HFFc6 (cell line): ENCODE data around the gene ADM5. TPM values are rescaled to one million over a fixed set of nuclear protein-coding genes. Genes with fewer than 3 reads are reported as not detected.

Experiments
- DNase-seq: peaks from one replicate; pipeline ENCODE4 v3.0.0-alpha.2; 2018
- H3K27ac Mint-ChIP-seq: 2 replicates; pipeline ENCODE4 v1.8.0; 2020; ENCODE audit warnings: mild to moderate bottlenecking, mixed read lengths
- H3K27me3 Mint-ChIP-seq: 2 replicates; pipeline ENCODE4 v1.8.0; 2021; ENCODE audit warnings: mild to moderate bottlenecking, moderate library complexity, mixed read lengths; ENCODE audit not compliant: insufficient read depth
- H3K36me3 Mint-ChIP-seq: 2 replicates; pipeline ENCODE4 v1.8.0; 2021; ENCODE audit warnings: low read depth, mixed read lengths
- H3K4me1 Mint-ChIP-seq: 2 replicates; pipeline ENCODE4 v1.8.0; 2020; ENCODE audit warnings: low read depth, mixed read lengths
- H3K4me3 Mint-ChIP-seq: 2 replicates; pipeline ENCODE4 v1.8.0; 2020; ENCODE audit warnings: mild to moderate bottlenecking, moderate library complexity, mixed read lengths
- H3K9me3 Mint-ChIP-seq: 2 replicates; pipeline ENCODE4 v1.8.0; 2020; ENCODE audit warnings: mild to moderate bottlenecking, mixed read lengths
- CTCF ChIP-seq: fragments of 200-600 bp; sonication (generic); IDR thresholded peaks from 2 replicates; pipeline ENCODE4 v1.5.0; 2021; ENCODE audit warnings: antibody characterized with exemption, mild to moderate bottlenecking
- microRNA-seq: library from miRNA; unstranded; fragments of <30 nt; microRNA quantifications from one replicate; pipeline ENCODE4, GENCODE V29; 2019
- total RNA-seq, 6 experiments: library from RNA; stranded (reverse); fragmentation: NEBNext Ultra II Directional; extraction: Animal tissue kit (Norgen Biotek cat#: 25700); gene quantifications; 2 replicates in 1 of 6; 3 replicates in 5 of 6; pipeline ENCODE4 v1.2.3, GENCODE V29; 2021

Gene ADM5
- total RNA-seq, 6 experiments from 2014 or later: 0.74 to 0.99 (median 0.87) TPM

GRCh38 chr19:49738268-49738667 lies 48.9 kb downstream of the ADM5 start:
- Mint-ChIP-seq H3K9me3 (no peaks in the 10 kb centered on the region), H3K4me3 (no peak overlapping the region), H3K27ac (no peak overlapping the region), H3K36me3 (no peaks in the 10 kb centered on the region), H3K27me3 (no peaks in the 10 kb centered on the region; the same call in none of the 2 replicates), H3K4me1 (no peaks in the 10 kb centered on the region)
- DNase-seq: no peak
- TF ChIP-seq CTCF: no peak

- no peaks in the 10 kb centered on the region for H3K36me3 Mint-ChIP-seq
- no peak overlapping the region for H3K4me3 Mint-ChIP-seq
- H3K27me3 Mint-ChIP-seq: no peaks in the 10 kb centered on the region; the same call in none of the 2 replicates
- H3K4me1 Mint-ChIP-seq: no peaks in the 10 kb centered on the region
- H3K9me3 Mint-ChIP-seq: no peaks in the 10 kb centered on the region; the same call in 1 of the 2 replicates
- H3K27ac Mint-ChIP-seq: no peak overlapping the region
- TF ChIP-seq CTCF: no peak
- DNase-seq: no peak
Observed at GRCh38 chr19:49739098-49739497, 49.7 kb downstream of the ADM5 start.

DNA sequence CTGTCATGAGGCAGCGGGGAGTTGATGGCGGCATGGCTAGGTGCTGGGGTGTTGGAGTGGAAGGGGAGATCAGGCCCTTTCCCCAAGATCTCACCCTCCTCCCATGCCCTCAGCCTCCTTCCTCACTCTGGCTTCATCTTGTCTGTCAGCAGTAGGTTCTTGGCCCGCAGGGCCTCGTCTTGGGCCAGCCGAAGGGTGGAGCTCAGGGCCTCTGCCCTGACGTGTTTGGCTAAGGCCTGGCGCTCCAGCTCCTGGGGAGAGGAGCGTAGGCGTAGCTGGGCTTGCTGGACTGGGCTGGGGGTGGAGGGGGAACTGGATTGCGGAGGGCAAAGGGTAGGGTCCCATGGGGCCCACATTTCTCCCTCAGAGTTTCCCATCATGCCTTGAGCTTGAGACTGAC lies 50.5 kb downstream of the ADM5 start:
- Mint-ChIP-seq H3K4me1 (no peaks in the 10 kb centered on the region), H3K4me3 (no peak overlapping the region), H3K27me3 (no peaks in the 10 kb centered on the region; the same call in none of the 2 replicates), H3K36me3 (no peaks in the 10 kb centered on the region), H3K27ac (no peak overlapping the region), H3K9me3 (no peaks in the 10 kb centered on the region; the same call in 1 of the 2 replicates)
- no peak for TF ChIP-seq CTCF
- no peak for DNase-seq

Small RNA genes lying within 50 kb of the gene (microRNA-seq; reads per million reads assigned to microRNA genes)
- gene MIR5088: not detected

Other genes starting within 250 kb of the ADM5 start
- under 1 TPM in 5 of 6 experiments, not detected in 1; 0.05 to 0.17 (median 0.09) TPM for gene SLC17A7, start 248.1 kb upstream of the ADM5 start, total RNA-seq
- gene PIH1D1, start 237.8 kb upstream of the ADM5 start, total RNA-seq: 10 to 100 TPM; 55.8 to 65.6 (median 57.5) TPM
- 10 to 100 TPM; 13.9 to 23.0 (median 19.8) TPM for gene ALDH16A1, start 236.4 kb upstream of the ADM5 start, total RNA-seq
- 10 to 100 TPM in 2 of 6 experiments, 1 to 10 TPM in 4; 4.9 to 12.5 (median 9.4) TPM for gene FLT3LG, start 215.4 kb upstream of the ADM5 start, total RNA-seq
- gene RPL13A, start 202.0 kb upstream of the ADM5 start, total RNA-seq: 1,000 to 10,000 TPM; 2,015 to 2,373 (median 2,179) TPM
- 1,000 to 10,000 TPM; 1,343 to 1,545 (median 1,429) TPM for gene RPS11, start 193.2 kb upstream of the ADM5 start, total RNA-seq
- 10 to 100 TPM; 33.2 to 39.3 (median 37.4) TPM for gene FCGRT, start 176.9 kb upstream of the ADM5 start, total RNA-seq
- 100 to 1,000 TPM; 117 to 316 (median 287) TPM for gene RCN3, start 161.6 kb upstream of the ADM5 start, total RNA-seq
- 10 to 100 TPM; 66.0 to 79.7 (median 72.4) TPM for gene NOSIP, start 109.0 kb upstream of the ADM5 start, total RNA-seq
- under 1 TPM; 0.33 to 0.69 (median 0.42) TPM for gene PRRG2, start 108.3 kb upstream of the ADM5 start, total RNA-seq
- gene PRR12, start 98.4 kb upstream of the ADM5 start, total RNA-seq: 10 to 100 TPM; 23.3 to 26.2 (median 24.3) TPM
- 100 to 1,000 TPM; 130 to 162 (median 133) TPM for gene RRAS, start 49.5 kb upstream of the ADM5 start, total RNA-seq
- gene SCAF1, start 47.4 kb upstream of the ADM5 start, total RNA-seq: 100 to 1,000 TPM; 112 to 134 (median 121) TPM
- gene IRF3, start 23.7 kb upstream of the ADM5 start, total RNA-seq: 10 to 100 TPM; 55.5 to 72.8 (median 58.7) TPM
- gene BCL2L12, start 23.7 kb upstream of the ADM5 start, total RNA-seq: 10 to 100 TPM; 23.9 to 34.2 (median 33.4) TPM
- gene PRMT1, start 12.3 kb upstream of the ADM5 start, total RNA-seq: 100 to 1,000 TPM; 209 to 226 (median 217) TPM
- 10 to 100 TPM; 32.7 to 42.6 (median 36.4) TPM for gene CPT1C, start 1.5 kb downstream of the ADM5 start, total RNA-seq
- gene TSKS, start 73.7 kb downstream of the ADM5 start, total RNA-seq: not detected
- 100 to 1,000 TPM; 145 to 177 (median 162) TPM for gene AP2A1, start 77.4 kb downstream of the ADM5 start, total RNA-seq
- gene FUZ, start 123.7 kb downstream of the ADM5 start, total RNA-seq: 10 to 100 TPM in 5 of 6 experiments, 1 to 10 TPM in 1; 9.4 to 14.2 (median 11.7) TPM
- gene MED25, start 128.7 kb downstream of the ADM5 start, total RNA-seq: 10 to 100 TPM; 44.5 to 50.6 (median 47.8) TPM
- 100 to 1,000 TPM; 157 to 176 (median 162) TPM for gene PTOV1, start 161.6 kb downstream of the ADM5 start, total RNA-seq
- 10 to 100 TPM; 39.7 to 48.7 (median 47.2) TPM for gene PNKP, start 178.0 kb downstream of the ADM5 start, total RNA-seq
- 100 to 1,000 TPM in 5 of 6 experiments, 10 to 100 TPM in 1; 98.5 to 128 (median 104) TPM for gene AKT1S1, start 187.8 kb downstream of the ADM5 start, total RNA-seq
- 10 to 100 TPM; 42.8 to 53.3 (median 46.8) TPM for gene TBC1D17, start 188.1 kb downstream of the ADM5 start, total RNA-seq
- under 1 TPM in 5 of 6 experiments, not detected in 1; 0.24 to 0.48 (median 0.41) TPM for gene IL4I1, start 207.3 kb downstream of the ADM5 start, total RNA-seq
- 10 to 100 TPM; 38.2 to 44.4 (median 41.2) TPM for gene ATF5, start 239.6 kb downstream of the ADM5 start, total RNA-seq
- gene NUP62, start 239.9 kb downstream of the ADM5 start, total RNA-seq: 10 to 100 TPM; 50.9 to 78.3 (median 68.3) TPM